Daoy (cell line): ENCODE measurements around the gene FBXW5. TPM values are rescaled to one million over a fixed set of nuclear protein-coding genes. Genes with fewer than 3 reads are reported as not detected.
A peak's percentile ranks its signal among the peaks of the same experiment; 100 is the strongest.

ENCODE experiments used
- DNase-seq: peaks from one replicate; pipeline ENCODE4 v3.0.0-alpha.2; 2015; ENCODE audit warnings: low read depth
- total RNA-seq: library from RNA; depleted of rRNA; stranded (reverse); fragments of >200 nt; shearing (Covaris generic); gene quantifications from 2 replicates; pipeline ENCODE4 v1.2.3, GENCODE V29; 2014; rRNA removed

FBXW5 gene, protein sequence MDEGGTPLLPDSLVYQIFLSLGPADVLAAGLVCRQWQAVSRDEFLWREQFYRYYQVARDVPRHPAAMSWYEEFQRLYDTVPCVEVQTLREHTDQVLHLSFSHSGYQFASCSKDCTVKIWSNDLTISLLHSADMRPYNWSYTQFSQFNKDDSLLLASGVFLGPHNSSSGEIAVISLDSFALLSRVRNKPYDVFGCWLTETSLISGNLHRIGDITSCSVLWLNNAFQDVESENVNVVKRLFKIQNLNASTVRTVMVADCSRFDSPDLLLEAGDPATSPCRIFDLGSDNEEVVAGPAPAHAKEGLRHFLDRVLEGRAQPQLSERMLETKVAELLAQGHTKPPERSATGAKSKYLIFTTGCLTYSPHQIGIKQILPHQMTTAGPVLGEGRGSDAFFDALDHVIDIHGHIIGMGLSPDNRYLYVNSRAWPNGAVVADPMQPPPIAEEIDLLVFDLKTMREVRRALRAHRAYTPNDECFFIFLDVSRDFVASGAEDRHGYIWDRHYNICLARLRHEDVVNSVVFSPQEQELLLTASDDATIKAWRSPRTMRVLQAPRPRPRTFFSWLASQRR
- total RNA-seq = 98.8 and 99.2 TPM in 2 replicates

DNA sequence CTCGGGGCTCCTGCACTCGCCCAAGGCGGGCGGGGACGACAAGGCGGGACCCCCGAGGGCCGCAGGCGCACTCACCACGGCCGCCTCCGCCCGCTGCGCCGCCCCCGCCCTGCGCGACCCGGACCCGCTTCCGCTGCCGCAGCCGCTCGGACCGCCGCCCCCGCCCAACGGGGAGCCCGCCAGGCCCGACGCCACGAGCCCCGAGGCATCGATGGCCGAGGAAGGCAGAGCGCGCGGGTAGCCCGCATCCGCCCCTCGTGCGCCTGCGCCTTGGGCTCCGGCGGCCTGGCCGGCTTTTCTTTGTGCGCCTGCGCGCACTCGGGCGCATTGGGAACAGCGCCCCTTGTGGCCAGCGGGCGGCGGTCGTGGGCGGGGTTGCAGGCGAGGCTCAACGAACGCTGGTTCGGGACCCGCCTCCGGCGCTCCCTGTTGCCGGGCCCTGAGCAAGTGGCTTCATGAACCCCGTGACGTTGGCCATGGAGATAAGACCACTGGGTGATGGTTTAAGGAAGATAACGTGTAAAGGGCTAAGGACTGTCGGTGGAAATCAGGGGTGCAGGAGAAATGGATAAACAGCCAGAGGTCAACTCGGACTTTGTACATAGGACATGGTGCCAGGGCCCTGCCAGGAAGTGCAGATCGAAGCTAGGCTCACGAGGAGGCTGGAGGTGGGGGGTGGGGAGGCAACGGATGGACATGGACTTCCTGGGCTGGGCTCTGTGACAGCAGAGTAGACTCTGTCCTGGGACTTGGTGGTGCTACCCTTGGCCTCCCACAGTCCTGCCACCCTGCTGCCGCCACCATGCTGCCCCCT is at the start of gene FBXW5, which contains the start of gene C8G:
TSS of gene FBXW5 (minus strand) at position 220 of the 814 bp plus-strand sequence. CDS start 655 bp downstream, outside the sequence.
TSS of gene C8G (plus strand) at position 725 of the 814 bp plus-strand sequence. CDS start at position 803, 78 bp downstream.
- DNase-seq = peak; percentile 99

GRCh38 chr9:136992819-136993369 is 48.4 kb upstream of the FBXW5 start:
- DNase-seq = no peak

DNA sequence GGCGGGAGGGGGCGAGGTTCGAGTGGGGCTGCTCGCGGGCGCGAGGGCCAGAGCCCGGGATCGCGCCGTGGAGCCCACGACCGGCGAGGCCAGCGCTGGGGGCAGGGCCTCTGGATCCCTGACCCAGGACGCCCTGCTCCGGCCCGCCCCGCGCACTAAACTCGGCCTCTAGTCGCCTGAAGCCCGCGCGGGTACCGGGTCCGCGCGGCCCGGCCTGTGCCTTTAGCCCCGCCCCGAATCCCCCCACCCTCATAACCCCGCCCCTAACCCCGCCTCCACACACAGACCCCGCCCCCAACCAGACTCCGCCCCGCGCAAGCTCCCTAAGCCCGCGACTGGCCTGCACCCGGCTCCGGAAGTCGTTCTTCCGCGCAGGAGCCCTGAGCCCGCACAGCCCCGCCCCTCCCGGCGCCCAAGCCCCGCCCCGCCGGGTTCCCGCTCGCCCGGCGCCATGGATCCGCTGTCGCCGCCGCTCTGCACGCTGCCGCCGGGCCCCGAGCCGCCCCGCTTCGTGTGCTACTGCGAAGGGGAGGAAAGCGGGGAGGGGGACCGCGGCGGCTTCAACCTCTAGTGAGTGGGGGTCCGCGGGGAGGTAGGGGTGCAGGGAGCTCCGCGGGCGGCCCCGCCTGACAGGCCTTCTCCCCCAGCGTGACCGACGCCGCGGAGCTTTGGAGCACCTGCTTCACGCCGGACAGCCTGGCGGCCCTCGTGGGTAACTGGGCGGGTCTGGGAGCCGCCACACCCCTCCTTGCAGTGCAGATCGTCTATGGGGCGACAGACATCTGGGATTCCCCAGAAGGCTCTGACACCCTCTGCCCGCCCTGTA is 47.7 kb upstream of the FBXW5 start, which contains the start of gene PAXX:
TSS of gene PAXX (plus strand) at position 430 of the 826 bp plus-strand sequence. CDS start at position 452, 22 bp downstream.
- DNase-seq = peak; percentile 96

GRCh38 chr9:136990242-136990911 is 45.8 kb upstream of the FBXW5 start:
- DNase-seq = no peak

- DNase-seq = no peak
These were observed 44.3 kb upstream of the FBXW5 start for GRCh38 chr9:136988872-136989271.

DNA sequence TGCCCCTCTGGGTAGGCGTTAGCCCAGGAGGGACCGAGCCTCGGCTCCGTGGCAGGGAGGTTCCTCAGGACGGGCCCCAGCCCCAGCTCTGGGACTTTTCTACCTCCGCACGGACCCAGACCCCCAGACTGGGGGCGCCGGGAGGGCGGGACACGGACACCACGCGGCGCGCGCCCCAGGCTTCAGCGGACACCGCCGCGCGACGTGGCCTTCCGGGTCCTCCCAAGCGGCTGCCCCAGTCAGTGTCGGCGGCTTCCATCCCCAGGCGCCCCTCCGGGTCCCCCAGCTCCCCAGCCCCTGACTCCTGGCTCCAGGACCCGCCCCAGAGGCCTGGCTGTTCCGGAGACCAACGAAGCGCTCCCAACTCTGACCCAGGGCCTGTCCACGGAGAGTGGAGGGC is 41.3 kb upstream of the FBXW5 start:
- DNase-seq = no peak

GRCh38 chr9:136985027-136985602 is 40.6 kb upstream of the FBXW5 start:
- no peak for DNase-seq

GRCh38 chr9:136984464-136985026 is 40.0 kb upstream of the FBXW5 start:
- DNase-seq = no peak

DNA sequence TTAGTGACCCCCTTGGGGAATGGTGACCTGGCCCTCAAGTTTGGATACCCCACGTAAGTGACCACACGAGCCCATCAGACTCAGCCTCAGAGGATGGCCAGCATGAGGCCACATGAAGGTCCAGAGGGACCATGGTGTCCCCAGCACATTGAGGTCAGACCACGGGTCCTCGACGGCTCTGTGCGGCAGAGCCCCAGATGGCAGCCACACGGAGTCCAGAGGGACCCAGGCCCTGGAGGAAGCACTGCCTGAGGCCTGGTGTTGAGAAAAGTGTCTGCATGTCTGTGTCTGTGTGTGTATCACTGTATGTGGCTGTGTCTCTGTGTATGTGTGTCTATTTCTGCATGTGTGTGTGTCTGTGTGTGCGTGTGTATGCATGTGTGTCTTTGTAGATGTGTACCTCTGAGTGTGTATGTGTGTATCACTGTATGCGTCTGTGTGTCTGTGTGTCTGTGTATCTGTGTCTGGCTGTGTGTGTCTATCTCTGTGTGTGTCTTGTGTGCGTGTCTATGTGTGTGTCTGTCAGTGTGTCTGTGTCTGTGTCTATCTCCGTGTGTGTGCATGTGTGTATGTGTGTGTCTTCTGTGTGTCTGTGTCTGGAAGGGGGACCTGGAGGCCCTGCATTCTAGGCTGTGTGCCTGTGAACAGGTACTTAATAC is 39.2 kb upstream of the FBXW5 start:
- DNase-seq = no peak

GRCh38 chr9:136983167-136983566 is 38.6 kb upstream of the FBXW5 start:
- DNase-seq = no peak

DNA sequence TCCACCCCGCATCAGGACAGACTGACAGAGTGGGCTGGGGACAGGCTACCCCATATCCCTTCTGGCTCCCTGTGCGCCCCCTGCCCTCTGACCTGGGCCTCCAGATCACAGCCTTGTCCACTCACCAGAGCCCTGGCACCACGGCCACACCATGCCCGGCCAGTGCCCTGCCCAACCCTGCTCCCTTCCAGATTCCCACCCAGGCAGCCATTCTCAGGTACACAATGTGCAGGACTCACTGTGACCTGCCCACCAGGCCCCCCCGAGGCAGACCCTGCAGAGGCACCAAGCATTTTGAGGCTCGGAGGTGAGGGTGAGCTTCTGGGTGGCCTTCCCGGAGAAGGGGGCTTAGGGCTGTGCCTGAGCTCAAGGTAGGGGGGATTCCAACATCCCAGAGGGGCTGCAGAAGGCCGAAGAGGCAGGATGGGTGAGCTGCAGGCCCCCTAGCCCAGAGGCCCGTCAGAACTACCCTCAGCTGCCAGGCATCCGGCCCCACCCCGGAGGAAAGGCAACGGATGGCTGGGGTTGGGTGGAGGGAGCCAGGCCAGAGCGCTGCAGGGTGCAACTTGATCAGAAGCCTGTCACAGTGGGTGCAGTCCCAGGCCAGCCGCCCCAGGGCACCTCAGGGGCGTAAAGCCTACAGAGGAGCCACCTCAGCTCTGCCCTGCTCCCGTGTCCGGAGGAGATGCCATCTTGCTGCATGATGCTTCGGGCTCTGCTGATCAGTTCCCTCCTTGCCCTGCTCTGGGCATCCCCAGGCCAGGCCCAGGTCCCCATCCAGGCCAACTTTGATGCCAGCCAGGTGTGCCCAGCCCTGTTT is 37.9 kb upstream of the FBXW5 start, which contains the start of gene LCNL1:
TSS of gene LCNL1 (plus strand) at position 762 of the 820 bp plus-strand sequence. CDS start 594 bp downstream, outside the sequence.
- no peak for DNase-seq

GRCh38 chr9:136981588-136982231 is 37.2 kb upstream of the FBXW5 start:
- DNase-seq = no peak

GRCh38 chr9:136980669-136981478 is 36.3 kb upstream of the FBXW5 start:
- no peak for DNase-seq

DNA sequence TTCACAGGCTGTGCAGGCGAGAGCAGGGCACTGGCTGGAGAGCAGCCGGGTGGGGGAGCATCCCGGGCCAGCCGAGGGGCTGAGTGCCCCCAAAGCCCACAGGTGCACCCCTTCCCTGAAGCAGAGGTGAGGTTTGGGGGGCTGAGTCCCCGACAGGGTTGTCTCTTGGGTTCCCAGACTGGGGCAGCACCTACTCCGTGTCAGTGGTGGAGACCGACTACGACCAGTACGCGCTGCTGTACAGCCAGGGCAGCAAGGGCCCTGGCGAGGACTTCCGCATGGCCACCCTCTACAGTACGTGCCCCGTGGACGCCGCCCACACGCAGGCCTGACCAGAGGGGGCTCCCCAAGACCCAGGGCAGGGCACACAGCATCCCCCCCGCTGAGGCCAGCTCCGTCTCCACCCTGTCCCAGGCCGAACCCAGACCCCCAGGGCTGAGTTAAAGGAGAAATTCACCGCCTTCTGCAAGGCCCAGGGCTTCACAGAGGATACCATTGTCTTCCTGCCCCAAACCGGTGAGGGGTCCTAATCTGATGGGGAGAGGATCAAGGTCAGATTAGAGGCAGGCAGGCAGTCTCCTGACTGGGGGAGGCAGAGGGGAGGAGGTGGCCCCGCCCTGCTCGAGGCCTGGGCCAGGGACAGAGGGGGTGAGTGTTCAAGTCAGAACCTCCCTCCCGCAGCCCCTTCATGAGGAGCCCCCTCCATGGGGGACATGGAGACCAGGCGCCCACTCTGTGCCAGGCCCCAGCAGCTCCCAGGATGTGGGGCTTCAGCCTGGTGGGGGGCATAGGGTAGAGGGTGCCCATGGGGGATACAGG is 35.4 kb upstream of the FBXW5 start:
- no peak for DNase-seq

GRCh38 chr9:136978865-136979544 is 34.5 kb upstream of the FBXW5 start:
- DNase-seq = no peak
